HepG2 (cell line): ENCODE results near the gene SDK2. TPM values are rescaled to one million over a fixed set of nuclear protein-coding genes. Genes with fewer than 3 reads are reported as not detected.

Experiments used
- ATAC-seq: fragments of 200-7000 bp; cut with Tn5 transposase; 3 replicates; pipeline ENCODE4 v1.9.1; 2020; ENCODE audit warnings: mild to moderate bottlenecking, moderate library complexity
- BruUV-seq: library from RNA; stranded (reverse); fragments of 400-500 nt; replicated peaks from 2 replicates; lab custom pipeline; 2021; lab: Mats Ljungman, UMichigan
- CTCF ChIA-PET: fragments of 300-600 bp; formaldehyde crosslinking; extraction: SDS; loops from one replicate; lab custom pipeline; 2021; ENCODE audit warnings: low total read pairs, inconsistent platforms, low intra/inter-chr PET ratio; lab: Yijun Ruan, JAX
- POLR2A ChIA-PET: fragments of 350-600 bp; sonication (Branson Sonifier 250); formaldehyde crosslinking; loops from one replicate; lab custom pipeline; 2020; ENCODE audit warnings: antibody characterized with exemption, inconsistent platforms; lab: Yijun Ruan, JAX
- DNase-seq: peaks from one replicate; pipeline ENCODE4 v3.0.0-alpha.2; 2015; ENCODE audit warnings: low spot score
- FAIRE-seq: peaks from 3 replicates; lab custom pipeline; 2011; peaks lifted over from hg19 to GRCh38; lab: Jason Lieb, UNC
- H2AFZ ChIP-seq: one replicate; pipeline ENCODE4 v1.6.1; 2011; ENCODE audit warnings: low read length, inconsistent platforms
- H3K27ac ChIP-seq: fragments of 300-600 bp; 3 replicates; pipeline ENCODE4 v1.8.0; 2011; ENCODE audit warnings: mixed run types, mild to moderate bottlenecking, mixed read lengths, low read length, inconsistent platforms; ENCODE audit not compliant: insufficient read depth; ENCODE audit errors: extremely low read length
- H3K27me3 ChIP-seq, 2 experiments: fragments of 200-600 bp in 1 of 2; 2 replicates in 1 of 2; 3 replicates in 1 of 2; pipeline versions ENCODE4 v1.6.0 to v1.8.0; 2011; ENCODE audit warnings: low read length in 2 of 2, mild to moderate bottlenecking in 2 of 2, moderate library complexity in 2 of 2, inconsistent platforms in 1 of 2; ENCODE audit not compliant: insufficient read depth in 2 of 2, control insufficient read depth in 1 of 2
- H3K36me3 ChIP-seq, 2 experiments: fragments of 200-600 bp in 1 of 2; replicated peaks in 1 of 2; 2 replicates in 1 of 2; 3 replicates in 1 of 2; pipeline versions ENCODE4 v1.5.1 to v1.8.0; 2011; ENCODE audit warnings: low read length in 2 of 2, inconsistent platforms in 1 of 2; ENCODE audit not compliant: insufficient read depth in 2 of 2, control insufficient read depth in 1 of 2
- H3K4me1 ChIP-seq: 2 replicates; pipeline ENCODE4 v1.5.1; 2012; ENCODE audit warnings: low read length, inconsistent platforms; ENCODE audit not compliant: insufficient read depth
- H3K4me2 ChIP-seq: 2 replicates; pipeline ENCODE4 v1.6.0; 2011; ENCODE audit warnings: low read depth, low read length, inconsistent platforms
- H3K4me3 ChIP-seq, 3 experiments: fragments of 200-600 bp in 1 of 3; sonication (generic), shearing (Covaris generic) in 1 of 3; replicated peaks in 1 of 3; 2 replicates each; pipeline ENCODE4 v1.5.1; 2011 to 2016; ENCODE audit warnings: low read length in 3 of 3, inconsistent platforms in 2 of 3, low read depth in 2 of 3, mild to moderate bottlenecking in 2 of 3, control low read depth in 1 of 3, mixed read lengths in 1 of 3; ENCODE audit not compliant: insufficient read depth in 1 of 3
- H3K79me2 ChIP-seq: one replicate; pipeline ENCODE4 v1.6.1; 2011; ENCODE audit warnings: low read length, inconsistent platforms; ENCODE audit not compliant: insufficient read depth
- H3K9ac ChIP-seq: 2 replicates; pipeline ENCODE4 v1.6.0; 2011; ENCODE audit warnings: mild to moderate bottlenecking, low read depth, low read length, inconsistent platforms; ENCODE audit not compliant: insufficient read depth
- H3K9me3 ChIP-seq: 2 replicates; pipeline ENCODE4 v1.5.1; 2012; ENCODE audit warnings: mild to moderate bottlenecking, low read length
- H4K20me1 ChIP-seq: 2 replicates; pipeline ENCODE4 v1.6.0; 2011; ENCODE audit warnings: inconsistent platforms, mild to moderate bottlenecking, low read length, moderate library complexity; ENCODE audit not compliant: insufficient read depth
- CHCHD3 ChIP-seq: sonication (generic); formaldehyde crosslinking; IDR thresholded peaks from 2 replicates; pipeline ENCODE4 v1.8.0; 2022; ENCODE audit warnings: mild to moderate bottlenecking, missing genetic modification reagents, moderate library complexity
- CTCF ChIP-seq: sonication (generic); formaldehyde crosslinking; IDR thresholded peaks from 2 replicates; pipeline ENCODE4 v1.5.0; 2020; ENCODE audit warnings: mild to moderate bottlenecking, missing genetic modification reagents, moderate library complexity
- MYNN ChIP-seq: sonication (generic); formaldehyde crosslinking; IDR thresholded peaks from 2 replicates; pipeline ENCODE4 v1.4.0; 2020; ENCODE audit warnings: mild to moderate bottlenecking, low read depth, missing genetic modification reagents
- PRMT3 ChIP-seq: sonication (generic); formaldehyde crosslinking; IDR thresholded peaks from 2 replicates; pipeline ENCODE4 v1.8.1; 2022; ENCODE audit warnings: low read depth, mild to moderate bottlenecking, moderate library complexity, missing genetic modification reagents, borderline replicate concordance
- RFX1 ChIP-seq: fragments of 450-650 bp; IDR thresholded peaks from 2 replicates; pipeline ENCODE4 v1.6.1; 2017
- THRA ChIP-seq: sonication (generic); formaldehyde crosslinking; IDR thresholded peaks from 2 replicates; pipeline ENCODE4 v1.4.0; 2020; ENCODE audit warnings: missing genetic modification reagents, borderline replicate concordance
- ZNF3 ChIP-seq: IDR thresholded peaks from 2 replicates; pipeline ENCODE4 v1.7.0; 2017; ENCODE audit warnings: inconsistent platforms
- WGBS: methylation state at CpG from one replicate; pipeline ENCODE4 v1.1.6; 2017; ENCODE audit warnings: low lambda C conversion rate; 5-methylcytosine and 5-hydroxymethylcytosine counted together
- in situ Hi-C: cut with HindIII; loops from 2 replicates; pipeline ENCODE4 v1.10.0; 2017; ENCODE audit warnings: low pct_unique_long_range_greater_than_20kb; ENCODE audit not compliant: extremely low pct_ligation_motif_present
- intact Hi-C: fragments of 100-400 bp; cut with micrococcal nuclease; formaldehyde crosslinking; loops from one replicate; pipeline ENCODE4 v1.10.0; 2022; ENCODE audit not compliant: unreplicated experiment
- polyA plus RNA-seq, 8 experiments: library from polyadenylated mRNA; depleted of rRNA in 3 of 8; stranded (reverse) in 7 of 8; unstranded in 1 of 8; fragments of >200 nt; fragmentation: Illumina TruSeq in 4 of 8; extraction: Trizol in 4 of 8; gene quantifications; 2 replicates each; pipeline versions ENCODE4 v1.2.1 to v1.2.3, GENCODE V29; 2011 to 2016; ENCODE audit warnings: low read depth in 4 of 8, missing spikeins in 1 of 8, mixed read lengths in 1 of 8; ENCODE audit not compliant: insufficient read depth in 1 of 8
- total RNA-seq, 5 experiments: library from RNA; depleted of rRNA; stranded (reverse); fragments of >200 nt; fragmentation: Illumina TruSeq; extraction: Trizol; gene quantifications; 2 replicates each; pipeline ENCODE4 v1.2.3, GENCODE V29; 2016; ENCODE audit warnings: low read depth in 1 of 5

The SDK2 gene
- total and polyA plus RNA-seq, 2 of the 13 experiments (the other 11 are each of a cell fraction or from before 2014, with no cell fraction given): not detected

GRCh38 chr17:73348018-73348828 lies 296.0 kb downstream of the SDK2 start:
- no peak overlapping the region for H2AFZ ChIP-seq
- no peak overlapping the region for H3K4me2 ChIP-seq
- ChIA-PET POLR2A (interaction anchor here (1.4 kb wide), 1 partner anchor 86 kb away, joined by 3 read pairs; no protein-coding TSS in a partner anchor), CTCF (interaction anchor here (1.6 kb wide), 1 partner anchor 93 kb away, joined by 5 read pairs; no protein-coding TSS in a partner anchor)
- H3K9me3 ChIP-seq: no peaks in the 10 kb centered on the region
- no peak for TF ChIP-seq ZNF3 (CRISPR knock-in tag)
- no peak for TF ChIP-seq CHCHD3 (CRISPR knock-in tag)
- TF ChIP-seq MYNN (CRISPR knock-in tag): no peak
- no peak for TF ChIP-seq RFX1
- no peak for TF ChIP-seq PRMT3 (CRISPR knock-in tag)
- no peak for TF ChIP-seq THRA (CRISPR knock-in tag)
- TF ChIP-seq CTCF (CRISPR knock-in tag): 0 out of 2 replicates have a peak, but pooled peaks have one; percentile 32
- H3K4me3 ChIP-seq: no peak overlapping the region
- no peaks in the 10 kb centered on the region for H4K20me1 ChIP-seq
- no peak for FAIRE-seq
- no peak overlapping the region for H3K9ac ChIP-seq
- BruUV-seq: no TSS peak
- in situ Hi-C loops: no loop called here
- no peak for DNase-seq
- peaks cover 20 to 92% of the 10 kb centered on the region in 2 experiments for H3K27me3 ChIP-seq
- H3K79me2 ChIP-seq: no peaks in the 10 kb centered on the region
- no peak overlapping the region for H3K27ac ChIP-seq
- peaks cover 26% of the 10 kb centered on the region for H3K4me1 ChIP-seq
- peak; percentile 44 for ATAC-seq
- intact Hi-C loops: no loop called here
- WGBS: 19% methylated on average over 15 of the region's 19 CpGs
- no peaks in the 10 kb centered on the region for H3K36me3 ChIP-seq
